Measurements from ENCODE around the gene NLRC3. TPM values are rescaled to one million over a fixed set of nuclear protein-coding genes. Genes with fewer than 3 reads are reported as not detected.

The NLRC3 gene
- total and polyA plus RNA-seq, 10 donors, result 8.6 to 34.0 (median 25.3) TPM

GRCh38 chr16:3494386-3494973, 82.7 kb downstream of the NLRC3 start:
- intact Hi-C loops (cut with DNase I; ENCODE audit: low total_unique reads), result no loop called here
- H3K27ac ChIP-seq, result no peak overlapping the region
- no peaks in the 10 kb centered on the region for H3K27me3 ChIP-seq (replicated peaks in 1 of 7)
- no peak for TF ChIP-seq CTCF (IDR thresholded peaks at IDR 0.05 in 8 of 11, conservative IDR thresholded peaks at IDR 0.05 in 3 of 11)
- TF ChIP-seq POLR2AphosphoS5 (IDR thresholded peaks at IDR 0.05), result peak in 1 of 3 donors; percentile 28
- peaks cover 0 to 17% (median 4%) of the 10 kb centered on the region in 6 donors for H3K4me1 ChIP-seq
- peak; percentile 67 for DNase-seq
- 94 to 98% (median 95%) methylated on average over 14 to 16 of the region's 16 CpGs for whole genome bisulfite sequencing, 5 donors
- no peaks in the 10 kb centered on the region for H3K9me3 ChIP-seq
- H3K36me3 ChIP-seq, result no peaks in the 10 kb centered on the region
- H3K4me3 ChIP-seq, result no peak overlapping the region

- Histone ChIP-seq H3K27ac (no peak overlapping the region), H3K4me1 (peaks cover 0 to 16% (median 4%) of the 10 kb centered on the region in 6 donors), H3K9me3 (no peaks in the 10 kb centered on the region), H3K4me3 (no peak overlapping the region), H3K27me3 (replicated peaks in 1 of 7) (no peaks in the 10 kb centered on the region), H3K36me3 (peaks cover 0 to 14% (median 2%) of the 10 kb centered on the region in 6 donors)
- intact Hi-C loops (cut with DNase I; ENCODE audit: low total_unique reads), result no loop called here
- 79 to 96% (median 92%) methylated on average over 6 to 10 of the region's 10 CpGs for WGBS, 5 donors
- DNase-seq, result peak; percentile 52
- peak in 1 of 3 donors; percentile 56 for TF ChIP-seq POLR2AphosphoS5 (IDR thresholded peaks at IDR 0.05)
- no peak for TF ChIP-seq POLR2A (IDR thresholded peaks at IDR 0.05)
Observed at GRCh38 chr16:3492356-3492755, 84.8 kb downstream of the NLRC3 start.

GRCh38 chr16:3490911-3491629, 86.1 kb downstream of the NLRC3 start:
- Histone ChIP-seq H3K27ac (no peak overlapping the region), H3K4me1 (peaks cover 0 to 16% (median 4%) of the 10 kb centered on the region in 6 donors), H3K27me3 (replicated peaks in 1 of 7) (no peaks in the 10 kb centered on the region), H3K36me3 (peaks cover 0 to 27% (median 12%) of the 10 kb centered on the region in 6 donors), H3K9me3 (no peaks in the 10 kb centered on the region), H3K4me3 (no peak overlapping the region)
- 57 to 72% (median 60%) methylated on average over 15 to 17 of the region's 17 CpGs for WGBS, 5 donors
- intact Hi-C loops (cut with DNase I; ENCODE audit: low total_unique reads), result no loop called here
- DNase-seq, result no peak
- TF ChIP-seq CTCF (IDR thresholded peaks at IDR 0.05 in 8 of 11, conservative IDR thresholded peaks at IDR 0.05 in 3 of 11) (no peak), POLR2AphosphoS5 (IDR thresholded peaks at IDR 0.05) (peak in 2 of 3 donors; percentile 47 to 66)

Other genes starting within 250 kb of the NLRC3 start
- gene OR2C1, start 221.5 kb downstream of the NLRC3 start, total RNA-seq, result under 1 TPM in 3 of 7 donors, not detected in 4; 0.33 to 0.60 (median 0.37) TPM
- under 1 TPM in 2 of 3 donors, not detected in 1; 0.08 to 0.22 TPM for gene OR2C1, start 221.5 kb downstream of the NLRC3 start, polyA plus RNA-seq
- gene ZSCAN32, start 176.4 kb downstream of the NLRC3 start, total RNA-seq, result 10 to 100 TPM; 11.4 to 20.7 (median 17.4) TPM
- 1 to 10 TPM; 8.5 to 9.8 (median 9.7) TPM for gene ZSCAN32, start 176.4 kb downstream of the NLRC3 start, polyA plus RNA-seq
- 10 to 100 TPM in 5 of 7 donors, 1 to 10 TPM in 2; 8.1 to 16.1 (median 12.5) TPM for gene ZNF174, start 176.2 kb downstream of the NLRC3 start, total RNA-seq
- 1 to 10 TPM; 3.0 to 5.9 (median 5.6) TPM for gene ZNF174, start 176.2 kb downstream of the NLRC3 start, polyA plus RNA-seq
- 1 to 10 TPM; 2.4 to 4.6 (median 3.7) TPM for gene ZNF597, start 133.9 kb downstream of the NLRC3 start, total RNA-seq
- 1 to 10 TPM in 2 of 3 donors, under 1 TPM in 1; 0.78 to 1.3 (median 1.2) TPM for gene ZNF597, start 133.9 kb downstream of the NLRC3 start, polyA plus RNA-seq
- gene NAA60, start 133.7 kb downstream of the NLRC3 start, total RNA-seq, result 10 to 100 TPM; 35.0 to 85.9 (median 51.2) TPM
- gene NAA60, start 133.7 kb downstream of the NLRC3 start, polyA plus RNA-seq, result 10 to 100 TPM; 27.2 to 40.3 (median 33.8) TPM
- not detected for gene C16orf90, start 81.9 kb downstream of the NLRC3 start, total RNA-seq
- not detected for gene C16orf90, start 81.9 kb downstream of the NLRC3 start, polyA plus RNA-seq
- 10 to 100 TPM in 6 of 7 donors, 1 to 10 TPM in 1; 9.8 to 19.7 (median 14.9) TPM for gene CLUAP1, start 76.4 kb downstream of the NLRC3 start, total RNA-seq
- gene CLUAP1, start 76.4 kb downstream of the NLRC3 start, polyA plus RNA-seq, result 1 to 10 TPM; 4.0 to 9.2 (median 9.0) TPM
- 1 to 10 TPM; 5.9 to 8.8 (median 7.3) TPM for gene SLX4, start 34.2 kb upstream of the NLRC3 start, total RNA-seq
- gene SLX4, start 34.2 kb upstream of the NLRC3 start, polyA plus RNA-seq, result 1 to 10 TPM; 1.8 to 4.0 (median 2.4) TPM
- 10 to 100 TPM; 23.9 to 51.9 (median 26.7) TPM for gene DNASE1, start 77.3 kb upstream of the NLRC3 start, total RNA-seq
- 10 to 100 TPM in 1 of 3 donors, 1 to 10 TPM in 2; 6.1 to 16.9 (median 8.2) TPM for gene DNASE1, start 77.3 kb upstream of the NLRC3 start, polyA plus RNA-seq
- gene TRAP1, start 140.1 kb upstream of the NLRC3 start, total RNA-seq, result 10 to 100 TPM; 33.7 to 77.5 (median 53.7) TPM
- 10 to 100 TPM; 43.4 to 97.1 (median 49.8) TPM for gene TRAP1, start 140.1 kb upstream of the NLRC3 start, polyA plus RNA-seq